Jurkat, Clone E6-1 (cell line): Measurements from ENCODE around the gene URB1.

Experiments
- DNase-seq: peaks from one replicate; pipeline ENCODE4 v3.0.0-alpha.2; 2011; ENCODE audit warnings: low read depth, low spot score
- H3K4me3 ChIP-seq: 2 replicates; pipeline ENCODE4 v1.5.1; 2011; ENCODE audit warnings: mild to moderate bottlenecking, low read length, control low read depth, moderate library complexity

The URB1 gene

GRCh38 chr21:32351428-32351827 is 41.4 kb downstream of the URB1 start:
- DNase-seq: no peak
- no peak overlapping the region for H3K4me3 ChIP-seq

GRCh38 chr21:32350981-32351380 is 41.8 kb downstream of the URB1 start:
- no peak for DNase-seq
- no peak overlapping the region for H3K4me3 ChIP-seq

DNA sequence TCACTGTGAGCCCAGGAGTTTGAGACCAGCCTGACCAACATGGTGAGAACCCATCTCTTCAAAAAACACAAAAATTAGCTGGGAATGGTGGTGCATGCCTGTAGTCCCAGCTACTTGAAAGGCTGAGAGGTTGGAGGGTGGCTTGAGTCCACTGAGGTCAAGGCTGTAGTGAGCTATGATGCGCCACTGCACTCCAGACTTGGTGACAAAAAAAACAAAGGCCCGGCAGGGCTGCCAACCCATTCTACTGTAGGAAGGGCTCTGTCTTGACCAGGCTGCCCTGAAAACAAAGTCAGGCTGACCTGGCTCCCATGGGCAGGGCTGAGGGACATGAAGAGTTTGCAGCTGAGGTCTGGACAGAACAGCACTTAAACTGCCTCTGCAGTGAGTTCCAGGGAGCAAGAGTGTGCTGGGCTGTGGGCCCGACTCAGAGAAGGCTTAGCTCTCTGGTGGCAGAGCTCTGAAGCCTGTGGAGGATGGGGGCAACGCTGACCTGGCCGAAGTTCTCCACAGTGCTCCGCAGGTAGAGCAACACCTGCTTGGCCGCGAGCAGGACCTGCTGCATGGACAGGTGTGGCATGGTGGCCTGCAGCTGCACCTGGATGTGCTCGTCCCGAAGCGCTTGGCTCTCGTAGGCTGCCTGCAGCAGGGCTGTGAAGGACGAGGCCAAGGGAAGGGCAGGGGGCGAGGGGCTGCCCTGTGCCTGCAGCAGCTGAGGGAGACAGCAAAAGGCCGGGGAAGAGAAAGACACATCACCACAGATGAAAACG is 42.4 kb downstream of the URB1 start:
- DNase-seq: no peak
- H3K4me3 ChIP-seq: no peak overlapping the region

- H3K4me3 ChIP-seq: no peak overlapping the region
- no peak for DNase-seq
These were observed 43.4 kb downstream of the URB1 start for GRCh38 chr21:32349333-32349944.

GRCh38 chr21:32348604-32349332 is 44.0 kb downstream of the URB1 start:
- no peak overlapping the region for H3K4me3 ChIP-seq
- no peak for DNase-seq

DNA sequence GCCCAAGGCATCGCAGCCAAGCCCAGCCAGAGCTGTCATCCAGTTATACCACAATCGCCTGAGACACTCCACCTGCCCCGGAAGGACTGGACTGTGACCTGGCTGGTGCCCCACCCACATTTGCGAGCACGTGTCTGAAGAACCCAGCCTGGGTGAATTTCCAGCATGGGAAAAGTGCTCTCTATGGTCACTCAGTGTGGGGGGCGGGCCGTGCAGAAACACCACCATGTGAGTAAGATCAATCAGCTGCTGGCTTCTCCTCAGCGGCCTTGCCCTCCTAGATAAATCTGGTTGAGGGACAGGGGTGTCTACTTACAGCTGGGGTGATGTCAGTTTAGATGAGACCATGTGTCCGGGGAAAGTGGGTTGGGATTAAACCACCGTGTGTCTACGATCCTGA is 44.8 kb downstream of the URB1 start:
- H3K4me3 ChIP-seq: no peak overlapping the region
- DNase-seq: no peak

DNA sequence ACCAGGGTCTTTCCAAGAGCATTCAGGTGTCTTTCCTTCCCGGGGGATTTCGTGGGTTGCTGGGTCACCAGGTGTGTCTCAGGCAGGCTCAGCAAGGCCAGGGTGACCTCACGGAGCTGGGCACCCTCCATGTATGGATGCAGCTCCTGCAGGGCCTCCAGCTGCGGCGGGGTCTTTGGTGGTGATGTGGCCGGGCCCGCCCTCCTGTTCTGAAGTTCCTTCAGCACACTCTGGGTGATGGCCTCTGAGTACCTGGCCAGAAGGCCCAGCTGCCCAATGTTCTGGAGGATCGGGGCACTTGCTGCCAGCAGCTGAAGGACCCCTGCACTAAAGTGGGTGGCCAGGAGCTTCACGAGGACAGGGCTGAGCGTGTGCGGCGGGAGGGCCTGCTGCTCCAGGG is 45.5 kb downstream of the URB1 start:
- no peak for DNase-seq
- no peak overlapping the region for H3K4me3 ChIP-seq

DNA sequence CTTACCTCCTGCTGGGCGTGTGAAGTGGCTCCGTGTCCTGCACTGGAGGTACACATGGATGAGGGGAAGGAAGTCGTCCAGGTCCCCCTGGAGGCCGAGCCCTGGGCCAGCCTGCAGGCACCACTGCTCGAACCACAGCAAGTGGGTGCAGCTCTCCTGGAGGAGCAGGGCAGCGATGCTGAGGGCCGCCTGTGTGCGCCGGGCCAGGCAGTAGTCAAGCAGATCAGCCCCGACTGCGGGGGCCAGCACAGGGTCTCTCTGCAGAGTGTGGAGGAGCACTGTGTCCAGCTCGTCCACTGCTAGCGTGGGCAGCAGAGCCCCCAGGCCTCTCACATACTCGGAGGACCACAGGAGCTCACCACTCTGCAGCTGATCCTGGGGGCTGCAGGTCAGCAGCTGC is 45.9 kb downstream of the URB1 start:
- DNase-seq: no peak

DNA sequence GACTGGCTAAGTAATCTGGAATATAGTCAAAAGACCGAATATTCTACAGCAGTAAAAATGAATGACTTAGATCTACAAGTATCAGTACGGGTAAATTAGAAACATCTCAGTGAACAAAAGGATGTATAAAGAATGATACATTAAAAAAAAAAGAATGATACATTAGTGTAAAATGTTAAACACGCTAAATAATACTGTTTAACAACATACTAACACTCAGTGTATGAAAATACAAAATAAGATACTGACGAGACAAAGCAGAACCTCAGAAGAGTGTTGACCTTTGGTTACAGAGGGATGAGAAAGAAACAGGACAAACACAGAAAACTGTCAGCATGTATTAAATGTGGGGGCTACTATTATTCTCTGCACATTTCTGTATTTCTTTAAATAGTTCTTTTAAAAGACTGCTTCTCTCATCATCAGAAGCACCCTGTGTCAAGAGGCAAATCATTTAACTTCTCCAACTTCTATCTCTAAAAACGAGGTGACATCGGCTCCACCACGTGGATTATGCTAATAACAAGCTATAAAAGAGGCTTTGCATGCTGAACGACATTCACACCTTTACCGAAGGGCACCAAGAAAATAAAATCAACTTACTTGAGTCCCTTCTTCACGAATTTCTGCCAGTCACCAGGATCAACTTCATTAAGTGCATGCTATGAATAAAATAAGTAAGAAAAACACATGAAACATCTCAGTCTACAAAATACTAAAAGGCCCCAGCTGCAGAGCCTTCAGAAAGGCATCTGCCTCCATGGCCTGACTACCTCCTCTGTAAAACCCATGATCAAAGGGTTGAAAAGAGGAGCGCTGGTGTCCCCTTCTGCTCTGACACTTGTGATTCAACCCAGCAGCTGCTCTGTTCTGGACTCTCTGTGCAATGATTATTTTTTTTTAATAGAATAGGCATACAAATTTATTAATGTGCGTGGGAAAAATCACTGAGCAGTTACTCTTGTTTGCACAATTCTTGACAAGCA is 51.7 kb downstream of the URB1 start:
- no peak overlapping the region for H3K4me3 ChIP-seq
- no peak for DNase-seq

More for the DNA sequence above, 45.9 kb downstream of the URB1 start:
- no peak overlapping the region for H3K4me3 ChIP-seq

DNA sequence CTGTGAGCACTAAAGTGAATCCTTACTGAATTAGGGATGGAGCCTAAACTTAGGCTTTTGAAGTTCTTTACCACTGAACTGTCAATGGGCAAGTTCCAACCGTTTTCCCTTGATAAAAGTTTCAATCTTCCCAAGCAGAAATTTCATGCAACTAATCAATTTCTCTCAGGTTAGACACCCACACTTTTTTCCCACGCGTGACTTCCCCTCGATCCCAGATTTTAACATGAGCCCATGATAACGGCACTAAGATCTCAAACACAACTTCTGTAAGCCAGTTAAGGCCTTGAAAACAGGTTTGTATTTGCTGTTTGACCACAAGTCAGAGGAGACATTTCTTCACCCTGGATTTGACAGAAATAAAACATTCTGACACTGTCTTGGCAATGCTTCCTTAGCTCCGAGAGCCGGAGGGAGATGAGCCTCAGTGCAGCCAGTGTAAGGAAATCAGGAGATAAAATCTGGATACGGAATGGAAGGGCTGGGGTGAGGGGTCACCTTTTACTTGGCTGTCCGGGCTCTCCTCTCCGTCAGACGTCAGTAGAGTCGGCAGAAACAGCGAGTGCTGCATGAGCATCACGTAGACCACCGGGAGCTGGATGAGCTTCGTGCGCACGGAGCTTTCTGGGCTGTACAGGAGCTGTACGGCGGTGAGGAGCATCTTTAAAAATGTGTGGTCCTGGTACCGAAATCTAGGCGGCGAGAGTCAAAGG is 54.4 kb downstream of the URB1 start:
- no peak for DNase-seq
- no peak overlapping the region for H3K4me3 ChIP-seq

GRCh38 chr21:32337206-32337605 is 55.6 kb downstream of the URB1 start:
- no peak for DNase-seq
- H3K4me3 ChIP-seq: no peak overlapping the region

- no peak for DNase-seq
These were observed 56.1 kb downstream of the URB1 start for GRCh38 chr21:32336711-32337110.

DNA sequence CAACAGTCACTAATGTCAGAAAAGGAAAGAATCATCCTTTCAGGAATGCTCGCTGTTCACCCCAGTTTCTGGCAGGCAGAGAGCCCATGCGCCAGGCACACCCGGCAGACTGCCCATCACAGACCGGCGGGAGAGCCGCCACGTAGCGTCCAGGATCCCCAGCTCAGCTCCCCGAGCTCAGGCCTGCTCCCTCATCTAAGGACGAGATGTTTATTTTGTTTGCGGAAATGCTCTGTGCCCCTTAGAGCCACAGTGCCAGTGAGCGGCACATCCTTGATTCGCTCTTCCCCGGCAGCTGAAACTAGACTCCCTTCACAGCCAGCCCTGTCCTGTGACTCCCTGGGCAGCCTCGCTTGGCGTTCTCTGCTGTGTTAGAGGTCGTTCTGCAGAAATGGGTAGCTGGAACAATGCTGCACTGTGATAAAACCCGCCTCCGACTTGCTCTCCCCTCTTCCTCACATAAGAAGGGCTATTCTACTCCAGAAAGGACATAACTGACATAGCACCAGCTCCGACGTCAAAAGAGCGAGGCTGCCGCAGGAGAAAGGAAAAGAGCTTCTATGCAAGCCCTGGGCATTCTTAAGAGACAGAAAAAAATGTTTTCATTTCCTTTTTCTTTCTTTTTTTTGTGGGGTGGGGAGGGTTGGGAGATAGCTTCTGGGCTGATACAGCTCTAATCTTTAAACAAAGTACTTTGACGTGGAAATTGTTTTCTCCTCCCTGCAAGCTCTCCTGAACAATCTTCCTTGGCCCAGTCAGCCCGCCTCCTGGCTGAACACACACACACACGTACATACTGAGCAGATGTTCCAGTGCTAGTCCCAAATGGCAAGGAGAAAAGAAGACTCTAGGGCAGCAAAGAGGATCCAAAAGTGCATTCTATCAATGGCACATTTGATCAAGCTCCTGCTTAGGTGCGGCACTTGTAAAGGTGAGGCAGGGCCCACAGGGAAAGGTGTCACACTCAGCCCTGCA is 56.9 kb downstream of the URB1 start:
- H3K4me3 ChIP-seq: no peak overlapping the region
- no peak for DNase-seq

More at GRCh38 chr21:32336711-32337110, 56.1 kb downstream of the URB1 start:
- no peak overlapping the region for H3K4me3 ChIP-seq

- no peak overlapping the region for H3K4me3 ChIP-seq
- no peak for DNase-seq
These were observed 57.8 kb downstream of the URB1 start for GRCh38 chr21:32334980-32335531.

DNA sequence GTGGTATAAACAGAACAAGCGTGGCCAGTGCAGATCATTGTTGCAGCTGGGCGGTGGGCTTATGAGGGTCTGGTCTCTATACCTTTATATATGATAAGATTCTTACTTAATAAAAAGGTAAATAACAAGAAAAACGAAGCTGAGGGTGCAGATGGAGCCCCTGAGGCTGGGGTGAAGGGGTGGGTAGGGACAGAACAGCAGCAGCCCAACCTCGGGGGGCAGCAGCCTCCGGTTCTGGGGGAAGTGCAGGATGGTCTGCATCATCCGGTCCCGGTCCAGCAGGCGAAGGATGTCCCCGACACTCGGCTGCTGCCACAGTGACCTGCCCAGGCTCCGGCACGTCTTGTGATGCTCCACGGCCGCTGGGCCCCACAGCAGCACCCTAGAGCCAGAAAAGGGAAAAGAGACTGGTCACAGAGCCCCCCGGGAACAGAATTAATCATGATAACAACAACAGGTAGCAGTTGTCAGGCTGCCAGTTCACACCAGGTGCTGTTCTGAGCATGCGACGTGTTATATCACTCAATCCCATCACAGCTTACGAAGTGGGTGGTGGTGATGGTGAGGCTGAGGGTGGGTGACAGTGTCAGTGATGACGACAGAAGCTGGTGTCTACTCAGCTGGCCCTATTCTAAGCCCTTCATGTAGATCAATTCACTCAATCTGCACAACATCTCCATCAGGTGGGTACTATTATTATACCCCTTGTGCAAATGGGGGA is 58.7 kb downstream of the URB1 start:
- H3K4me3 ChIP-seq: no peak overlapping the region
- no peak for DNase-seq

- no peak overlapping the region for H3K4me3 ChIP-seq
- DNase-seq: no peak
These were observed 60.3 kb downstream of the URB1 start for GRCh38 chr21:32332463-32332951.
